Lower lobe of right lung (tissue), 2 donors: ENCODE results near the gene NEDD4L. TPM values are rescaled to one million over a fixed set of nuclear protein-coding genes. Genes with fewer than 3 reads are reported as not detected.
"Not testable (repeated sequence)": the region's sequence is repeated elsewhere in the genome, so short reads cannot be mapped to it uniquely, and the experiment has no call there.

Experiments used
- ATAC-seq, 2 donors: fragments of 200-7000 bp; cut with Tn5 transposase; one replicate each; pipeline ENCODE4 v1.9.1; 2020 to 2022; ENCODE audit warnings: mild to moderate bottlenecking in 2 of 2, moderate library complexity in 2 of 2
- DNase-seq: peaks from one replicate; pipeline ENCODE4 v3.0.0-alpha.2; 2020
- H3K27ac ChIP-seq: fragments of 200-600 bp; one replicate; pipeline ENCODE4 v1.8.0; 2022
- H3K27me3 ChIP-seq: fragments of 200-600 bp; one replicate; pipeline ENCODE4 v1.8.0; 2022; ENCODE audit warnings: low read depth
- H3K36me3 ChIP-seq: fragments of 200-600 bp; one replicate; pipeline ENCODE4 v1.8.0; 2022; ENCODE audit warnings: mild to moderate bottlenecking
- H3K4me1 ChIP-seq: fragments of 200-600 bp; one replicate; pipeline ENCODE4 v1.8.0; 2022
- H3K4me3 ChIP-seq: fragments of 200-600 bp; one replicate; pipeline ENCODE4 v1.8.0; 2022; ENCODE audit warnings: mild to moderate bottlenecking
- H3K9me3 ChIP-seq: fragments of 200-600 bp; one replicate; pipeline ENCODE4 v1.8.0; 2022
- intact Hi-C: fragments of 100-400 bp; cut with DNase I; formaldehyde crosslinking; loops from one replicate; pipeline ENCODE4 v1.11.0; 2022
- total RNA-seq: library from RNA; stranded (reverse); fragmentation: NEBNext Ultra II Directional; extraction: Animal tissue kit (Norgen Biotek cat#: 25700); gene quantifications from one replicate; pipeline ENCODE4 v1.2.1, GENCODE V29; 2021
- TF ChIP-seq, protein P1 (sequence below): fragments of 200-600 bp; IDR thresholded peaks from one replicate; pipeline ENCODE4 v1.8.0; 2022; ENCODE audit warnings: antibody characterized with exemption, mild to moderate bottlenecking
- donor health status: DM: no; HTN: yes; CAD: no; lungs with severe emphysema.

Gene NEDD4L
- total RNA-seq, 1 donor from 2014 or later = 203 TPM

DNA sequence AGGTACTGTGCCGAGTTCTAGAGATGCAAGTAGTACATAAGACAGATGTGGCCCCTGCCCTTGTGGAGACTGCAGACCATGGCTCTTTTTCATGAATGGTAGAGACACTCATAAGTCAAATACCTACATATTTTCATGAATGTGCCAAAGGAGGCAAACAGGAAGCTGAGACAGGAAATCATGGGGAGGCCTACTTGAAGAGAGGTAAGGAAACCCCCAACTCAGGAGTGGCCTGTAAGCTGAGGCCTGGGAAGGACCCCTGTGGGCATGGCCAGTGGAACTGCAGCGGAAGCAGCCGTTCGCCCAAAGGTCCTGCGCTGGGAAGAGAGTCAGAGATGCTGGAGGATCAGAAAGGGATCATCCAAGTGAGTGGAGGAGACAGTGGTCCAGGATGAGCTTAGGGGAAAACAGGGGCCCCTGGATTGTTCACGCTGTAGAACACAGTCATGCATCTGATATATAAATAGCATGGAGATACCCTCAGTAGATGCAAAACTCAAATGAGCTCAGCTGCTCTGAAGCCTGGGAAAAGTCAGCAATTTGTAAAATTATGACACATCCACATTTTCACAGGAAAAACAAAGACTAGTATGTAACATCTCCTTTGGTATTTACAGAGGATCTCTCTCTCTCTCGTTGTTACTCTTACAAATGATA lies 228.9 kb downstream of the NEDD4L start:
- H3K4me3 ChIP-seq = no peak overlapping the region
- H3K36me3 ChIP-seq = no peaks in the 10 kb centered on the region
- ATAC-seq = no peak
- intact Hi-C loops = no loop called here
- no peak for DNase-seq
- peaks cover 22% of the 10 kb centered on the region for H3K4me1 ChIP-seq
- TF ChIP-seq, protein P1, sequence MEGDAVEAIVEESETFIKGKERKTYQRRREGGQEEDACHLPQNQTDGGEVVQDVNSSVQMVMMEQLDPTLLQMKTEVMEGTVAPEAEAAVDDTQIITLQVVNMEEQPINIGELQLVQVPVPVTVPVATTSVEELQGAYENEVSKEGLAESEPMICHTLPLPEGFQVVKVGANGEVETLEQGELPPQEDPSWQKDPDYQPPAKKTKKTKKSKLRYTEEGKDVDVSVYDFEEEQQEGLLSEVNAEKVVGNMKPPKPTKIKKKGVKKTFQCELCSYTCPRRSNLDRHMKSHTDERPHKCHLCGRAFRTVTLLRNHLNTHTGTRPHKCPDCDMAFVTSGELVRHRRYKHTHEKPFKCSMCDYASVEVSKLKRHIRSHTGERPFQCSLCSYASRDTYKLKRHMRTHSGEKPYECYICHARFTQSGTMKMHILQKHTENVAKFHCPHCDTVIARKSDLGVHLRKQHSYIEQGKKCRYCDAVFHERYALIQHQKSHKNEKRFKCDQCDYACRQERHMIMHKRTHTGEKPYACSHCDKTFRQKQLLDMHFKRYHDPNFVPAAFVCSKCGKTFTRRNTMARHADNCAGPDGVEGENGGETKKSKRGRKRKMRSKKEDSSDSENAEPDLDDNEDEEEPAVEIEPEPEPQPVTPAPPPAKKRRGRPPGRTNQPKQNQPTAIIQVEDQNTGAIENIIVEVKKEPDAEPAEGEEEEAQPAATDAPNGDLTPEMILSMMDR = no peak
- no peak overlapping the region for H3K27ac ChIP-seq
- H3K27me3 ChIP-seq = no peaks in the 10 kb centered on the region
- H3K9me3 ChIP-seq = no peaks in the 10 kb centered on the region

DNA sequence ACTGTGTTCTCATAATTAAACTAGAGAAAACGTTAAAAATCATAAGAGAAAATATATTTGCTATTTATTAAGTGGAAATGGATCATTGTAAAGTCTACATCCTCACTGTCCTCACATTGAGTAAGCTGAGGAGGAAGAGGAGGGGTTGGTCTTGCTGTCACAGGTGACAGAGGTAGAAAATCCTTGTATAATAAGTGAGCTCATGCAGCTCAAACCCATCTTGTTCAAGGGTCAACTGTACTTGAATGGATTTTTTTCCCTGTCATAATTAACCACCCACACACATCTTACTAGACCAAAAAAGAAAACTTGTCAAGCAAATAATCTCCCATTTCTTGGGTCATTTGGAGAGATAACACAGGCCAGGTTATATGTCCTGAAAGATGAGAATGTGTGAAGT lies 231.2 kb downstream of the NEDD4L start:
- intact Hi-C loops = no loop called here
- Histone ChIP-seq H3K27ac (no peak overlapping the region), H3K4me1 (peaks cover 7% of the 10 kb centered on the region), H3K36me3 (no peaks in the 10 kb centered on the region), H3K4me3 (no peak overlapping the region), H3K27me3 (no peaks in the 10 kb centered on the region), H3K9me3 (no peaks in the 10 kb centered on the region)
- DNase-seq (no peak), ATAC-seq (no peak)
- TF ChIP-seq, protein P1 = no peak

GRCh38 chr18:58276789-58277739 lies 233.0 kb downstream of the NEDD4L start:
- intact Hi-C loops = no loop called here
- peaks cover 6% of the 10 kb centered on the region for H3K4me1 ChIP-seq
- peak; percentile 40 for ATAC-seq
- no peak for DNase-seq
- no peaks in the 10 kb centered on the region for H3K9me3 ChIP-seq
- H3K4me3 ChIP-seq = no peak overlapping the region
- H3K27ac ChIP-seq = peak overlapping the region; percentile 65
- H3K27me3 ChIP-seq = no peaks in the 10 kb centered on the region
- H3K36me3 ChIP-seq = no peaks in the 10 kb centered on the region
- TF ChIP-seq, protein P1 = no peak

- Histone ChIP-seq H3K4me1 (peaks cover 21% of the 10 kb centered on the region), H3K27ac (no peak overlapping the region), H3K27me3 (no peaks in the 10 kb centered on the region), H3K36me3 (no peaks in the 10 kb centered on the region), H3K9me3 (no peaks in the 10 kb centered on the region), H3K4me3 (no peak overlapping the region)
- ATAC-seq (peak; percentile 41 to 50), DNase-seq (no peak)
- TF ChIP-seq, protein P1 = no peak
- intact Hi-C loops = no loop called here
Observed at GRCh38 chr18:58279504-58280175, 235.6 kb downstream of the NEDD4L start.

DNA sequence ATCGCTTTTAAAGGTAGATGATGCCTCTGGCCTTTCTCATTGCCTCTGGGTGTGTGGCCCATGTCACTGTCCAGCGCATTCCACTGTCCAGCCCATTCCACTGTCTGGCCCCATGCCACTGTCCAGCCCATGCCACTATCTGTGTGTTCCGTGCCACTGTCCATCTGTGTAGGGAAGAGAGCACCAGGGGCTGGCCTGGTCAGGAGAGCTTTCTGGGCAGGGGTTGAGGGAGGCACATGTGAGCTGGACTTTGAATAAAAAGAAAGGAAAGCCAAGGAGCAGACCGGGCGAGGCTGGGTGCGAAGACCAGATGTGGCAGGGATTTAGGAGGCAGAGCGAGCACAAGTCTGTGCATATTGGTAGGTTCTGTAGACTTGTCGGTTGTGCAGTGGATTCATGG lies 236.2 kb downstream of the NEDD4L start:
- Histone ChIP-seq H3K27ac (no peak overlapping the region), H3K36me3 (no peaks in the 10 kb centered on the region), H3K4me1 (peaks cover 25% of the 10 kb centered on the region), H3K4me3 (no peak overlapping the region), H3K27me3 (no peaks in the 10 kb centered on the region), H3K9me3 (no peaks in the 10 kb centered on the region)
- intact Hi-C loops = no loop called here
- TF ChIP-seq, protein P1 = no peak
- DNase-seq (no peak), ATAC-seq (peak; percentile 25 to 44)

- intact Hi-C loops, ATAC-seq, H3K36me3 ChIP-seq, DNase-seq, H3K27ac ChIP-seq, H3K27me3 ChIP-seq, H3K9me3 ChIP-seq, H3K4me3 ChIP-seq: not testable (repeated sequence)
- H3K4me1 ChIP-seq = peaks cover 42% of the 10 kb centered on the region
Observed at GRCh38 chr18:58282872-58283271, 238.8 kb downstream of the NEDD4L start.
